H9 (cell line): ENCODE measurements around the gene MRPL9. TPM values are rescaled to one million over a fixed set of nuclear protein-coding genes. Genes with fewer than 3 reads are reported as not detected.
A peak's percentile ranks its signal among the peaks of the same experiment; 100 is the strongest.

Experiments used
- DNase-seq: peaks from one replicate; pipeline ENCODE4 v3.0.0-alpha.2; 2017
- H2AFZ ChIP-seq: one replicate; pipeline ENCODE4 v1.6.1; 2013; ENCODE audit warnings: mild to moderate bottlenecking, low read length, control low read depth, moderate library complexity
- H2AK5ac ChIP-seq: 2 replicates; pipeline ENCODE4 v1.6.1; 2013; ENCODE audit warnings: low read length, control low read depth, mixed read lengths; ENCODE audit not compliant: insufficient read length
- H2BK120ac ChIP-seq: one replicate; pipeline ENCODE4 v1.6.1; 2013; ENCODE audit warnings: low read depth, mild to moderate bottlenecking, low read length, control low read depth, inconsistent platforms; ENCODE audit not compliant: poor library complexity, severe bottlenecking
- H2BK12ac ChIP-seq: 2 replicates; pipeline ENCODE4 v1.6.1; 2013; ENCODE audit warnings: low read length, control low read depth, mixed read lengths, low read depth; ENCODE audit not compliant: insufficient read length
- H2BK15ac ChIP-seq: 2 replicates; pipeline ENCODE4 v1.6.1; 2013; ENCODE audit warnings: low read depth, low read length, control low read depth
- H2BK20ac ChIP-seq: one replicate; pipeline ENCODE4 v1.6.1; 2013; ENCODE audit warnings: low read depth, mild to moderate bottlenecking, low read length, control low read depth, inconsistent platforms; ENCODE audit not compliant: poor library complexity, severe bottlenecking
- H2BK5ac ChIP-seq: 2 replicates; pipeline ENCODE4 v1.6.1; 2013; ENCODE audit warnings: low read length, control low read depth, mixed read lengths; ENCODE audit not compliant: insufficient read length
- H3K14ac ChIP-seq: 2 replicates; pipeline ENCODE4 v1.6.1; 2013; ENCODE audit warnings: low read length, control low read depth; ENCODE audit not compliant: insufficient read depth
- H3K18ac ChIP-seq: 2 replicates; pipeline ENCODE4 v1.6.1; 2013; ENCODE audit warnings: low read depth, mild to moderate bottlenecking, mixed read lengths, low read length, control low read depth; ENCODE audit not compliant: insufficient read length
- H3K23ac ChIP-seq: 2 replicates; pipeline ENCODE4 v1.6.1; 2013; ENCODE audit warnings: low read length, control low read depth, mixed read lengths, low read depth; ENCODE audit not compliant: insufficient read length
- H3K23me2 ChIP-seq: 2 replicates; pipeline ENCODE4 v1.6.1; 2013; ENCODE audit warnings: low read depth, mild to moderate bottlenecking, mixed read lengths, low read length, control low read depth; ENCODE audit not compliant: insufficient read length, poor library complexity, severe bottlenecking
- H3K27ac ChIP-seq: 2 replicates; pipeline ENCODE4 v1.5.1; 2013; ENCODE audit warnings: low read length, control low read depth, mixed read lengths, low read depth; ENCODE audit not compliant: insufficient read length
- H3K27me3 ChIP-seq: 2 replicates; pipeline ENCODE4 v1.6.1; 2013; ENCODE audit warnings: low read length, control low read depth, inconsistent platforms; ENCODE audit not compliant: insufficient read depth
- H3K4ac ChIP-seq: 2 replicates; pipeline ENCODE4 v1.6.1; 2013; ENCODE audit warnings: low read depth, mild to moderate bottlenecking, control low read depth, inconsistent platforms, low read length, moderate library complexity
- H3K4me1 ChIP-seq: 2 replicates; pipeline ENCODE4 v1.6.1; 2013; ENCODE audit warnings: low read length, control low read depth, inconsistent platforms; ENCODE audit not compliant: insufficient read depth
- H3K4me2 ChIP-seq: 2 replicates; pipeline ENCODE4 v1.6.1; 2013; ENCODE audit warnings: low read length, control low read depth, mixed read lengths; ENCODE audit not compliant: insufficient read length, insufficient read depth
- H3K56ac ChIP-seq: 2 replicates; pipeline ENCODE4 v1.6.1; 2013; ENCODE audit warnings: low read depth, mild to moderate bottlenecking, mixed read lengths, low read length, control low read depth; ENCODE audit not compliant: insufficient read length
- H3K79me1 ChIP-seq: 2 replicates; pipeline ENCODE4 v1.6.1; 2013; ENCODE audit warnings: low read depth, mild to moderate bottlenecking, moderate library complexity, low read length, control low read depth, inconsistent platforms; ENCODE audit not compliant: insufficient read depth, poor library complexity, severe bottlenecking
- H3K79me2 ChIP-seq: 2 replicates; pipeline ENCODE4 v1.6.1; 2013; ENCODE audit warnings: low read length, control low read depth, inconsistent platforms; ENCODE audit not compliant: insufficient read depth
- H3K9ac ChIP-seq: 2 replicates; pipeline ENCODE4 v1.6.1; 2013; ENCODE audit warnings: low read length, control low read depth, mixed read lengths; ENCODE audit not compliant: insufficient read length; ENCODE audit errors: extremely low read depth
- H3K9me3 ChIP-seq: one replicate; pipeline ENCODE4 v1.6.1; 2013; ENCODE audit warnings: low read depth, low read length, inconsistent platforms; ENCODE audit not compliant: control insufficient read depth
- H3T11ph ChIP-seq: one replicate; pipeline ENCODE4 v1.6.1; 2013; ENCODE audit warnings: mild to moderate bottlenecking, low read length, control low read depth, inconsistent platforms
- H4K20me1 ChIP-seq: one replicate; pipeline ENCODE4 v1.6.1; 2013; ENCODE audit not compliant: control insufficient read depth, insufficient read length, insufficient read depth
- H4K5ac ChIP-seq: 2 replicates; pipeline ENCODE4 v1.6.1; 2013; ENCODE audit warnings: low read depth, mild to moderate bottlenecking, mixed read lengths, low read length, control low read depth; ENCODE audit not compliant: insufficient read length
- H4K8ac ChIP-seq: replicated peaks from 2 replicates; pipeline ENCODE4 v1.6.1; 2013; ENCODE audit warnings: low read length, control low read depth, mixed read lengths, low read depth; ENCODE audit not compliant: insufficient read length
- H4K91ac ChIP-seq: 2 replicates; pipeline ENCODE4 v1.6.1; 2013; ENCODE audit warnings: low read depth, mild to moderate bottlenecking, moderate library complexity, mixed read lengths, low read length, control low read depth; ENCODE audit not compliant: insufficient read length
- H3K27ac Mint-ChIP-seq, 3 experiments: 2 replicates in 2 of 3; 3 replicates in 1 of 3; pipeline ENCODE4 v1.8.0; 2020 to 2021; ENCODE audit warnings: mixed read lengths in 3 of 3, mild to moderate bottlenecking in 1 of 3, moderate library complexity in 1 of 3
- H3K27me3 Mint-ChIP-seq: 2 replicates; pipeline ENCODE4 v1.8.0; 2021; ENCODE audit warnings: low read depth, mild to moderate bottlenecking, moderate library complexity, mixed read lengths
- H3K36me3 Mint-ChIP-seq, 3 experiments: 2 replicates in 2 of 3; 3 replicates in 1 of 3; pipeline ENCODE4 v1.8.0; 2020 to 2021; ENCODE audit warnings: low read depth in 3 of 3, mixed read lengths in 3 of 3; ENCODE audit not compliant: insufficient read depth in 1 of 3
- H3K4me1 Mint-ChIP-seq, 2 experiments: 2 replicates each; pipeline ENCODE4 v1.8.0; 2020; ENCODE audit warnings: mixed read lengths in 2 of 2
- H3K4me3 Mint-ChIP-seq, 2 experiments: 2 replicates in 1 of 2; 3 replicates in 1 of 2; pipeline ENCODE4 v1.8.0; 2020 to 2021; ENCODE audit warnings: mild to moderate bottlenecking in 2 of 2, mixed read lengths in 2 of 2, moderate library complexity in 1 of 2
- H3K9me3 Mint-ChIP-seq, 2 experiments: 2 replicates in 1 of 2; 3 replicates in 1 of 2; pipeline ENCODE4 v1.8.0; 2020; ENCODE audit warnings: mild to moderate bottlenecking in 2 of 2, mixed read lengths in 2 of 2, moderate library complexity in 1 of 2
- CTCF ChIP-seq: fragments of 200-600 bp; sonication (generic); conservative IDR thresholded peaks from 3 replicates; pipeline ENCODE4 v1.8.0; 2021; ENCODE audit warnings: antibody characterized with exemption, mild to moderate bottlenecking
- WGBS: extraction: QIAGEN DNeasy Blood & Tissue Kit; methylation state at CpG from one replicate; pipeline ENCODE4 v1.1.7; 2013; ENCODE audit warnings: missing lambda C conversion rate, low lambda C conversion rate, mixed read lengths; ENCODE audit not compliant: insufficient read length; ENCODE audit errors: extremely low coverage; 5-methylcytosine and 5-hydroxymethylcytosine counted together
- total RNA-seq: library from RNA; stranded (reverse); gene quantifications from 2 replicates; pipeline ENCODE4 v1.2.1, GENCODE V29; 2021

MRPL9 gene
- total RNA-seq, 1 experiment from 2014 or later = 102 TPM

GRCh38 chr1:151776665-151777062, 13.4 kb upstream of the MRPL9 start:
- H3K4ac ChIP-seq = no peak overlapping the region
- Mint-ChIP-seq H3K27ac (no peak overlapping the region), H3K9me3 (no peaks in the 10 kb centered on the region), H3K36me3 (peaks cover 10 to 57% (median 36%) of the 10 kb centered on the region in 3 experiments; a peak in 6 of 7 replicates), H3K4me3 (peak overlapping the region in 1 of 2 experiments; percentile 11; a peak in 1 of 5 replicates), H3K4me1 (no peaks in the 10 kb centered on the region), H3K27me3 (no peaks in the 10 kb centered on the region)
- H4K5ac ChIP-seq = no peak overlapping the region
- no peak overlapping the region for H2AK5ac ChIP-seq
- no peak for TF ChIP-seq CTCF
- no peaks in the 10 kb centered on the region for H3K9me3 ChIP-seq
- H3K4me2 ChIP-seq = no peak overlapping the region
- H2BK120ac ChIP-seq = no peak overlapping the region
- no peaks in the 10 kb centered on the region for H3K23me2 ChIP-seq
- H3K23ac ChIP-seq = no peak overlapping the region
- H3K79me1 ChIP-seq = no peaks in the 10 kb centered on the region
- H3K14ac ChIP-seq = no peak overlapping the region
- no peak overlapping the region for H2AFZ ChIP-seq
- no peak overlapping the region for H2BK12ac ChIP-seq
- H3K79me2 ChIP-seq = no peaks in the 10 kb centered on the region
- no peaks in the 10 kb centered on the region for H3K27me3 ChIP-seq
- H2BK15ac ChIP-seq = no peak overlapping the region
- H3K4me1 ChIP-seq = no peaks in the 10 kb centered on the region
- H3K56ac ChIP-seq = no peak overlapping the region
- DNase-seq = no peak
- H3K27ac ChIP-seq = no peak overlapping the region
- H3T11ph ChIP-seq = no peak overlapping the region
- no CpG with 5 or more reads among the region's 3 CpGs for WGBS
- H2BK20ac ChIP-seq = no peak overlapping the region
- no peak overlapping the region for H2BK5ac ChIP-seq
- H4K91ac ChIP-seq = no peak overlapping the region
- H3K9ac ChIP-seq = no peak overlapping the region
- H4K20me1 ChIP-seq = no peaks in the 10 kb centered on the region
- H3K18ac ChIP-seq = no peak overlapping the region
- no peak overlapping the region for H4K8ac ChIP-seq
